Esophagus muscularis mucosa (tissue), 3 donors: Measurements from ENCODE around the gene GALNT14.

ENCODE experiments used
- POLR2A ChIP-seq: fragments of 450-650 bp; IDR thresholded peaks from one replicate; pipeline ENCODE4 v1.6.1; 2017; ENCODE audit warnings: antibody characterized with exemption, moderate library complexity, mild to moderate bottlenecking, low read depth
- TF ChIP-seq, protein P1 (sequence below), 3 experiments: fragments of 200-600 bp in 2 of 3; fragments of 450-650 bp in 1 of 3; sonication (generic) in 2 of 3; IDR thresholded peaks; one replicate each; pipeline ENCODE4 v1.5.1; 2017 to 2019; ENCODE audit warnings: antibody characterized with exemption in 3 of 3, mild to moderate bottlenecking in 2 of 3, moderate library complexity in 1 of 3

DNA sequence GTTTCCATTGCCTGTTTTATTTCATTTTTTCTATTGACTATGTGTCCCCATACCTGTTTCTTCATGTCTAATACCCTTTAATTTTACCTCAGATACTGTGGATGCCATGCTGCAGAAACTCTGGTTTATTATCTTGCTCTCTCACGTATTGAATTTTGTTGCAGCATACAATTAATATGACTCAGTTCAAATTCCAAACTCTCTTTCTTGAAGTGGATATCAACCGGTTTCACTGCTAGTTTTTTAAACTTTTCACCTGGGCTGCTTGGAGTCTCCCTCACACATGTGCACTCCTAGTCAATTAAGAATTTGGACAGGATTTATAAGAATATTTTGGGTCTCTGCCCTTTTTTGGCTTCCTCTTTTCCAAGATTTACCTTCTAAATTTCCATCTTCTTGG, 260.4 kb downstream of the GALNT14 start:
- TF ChIP-seq, protein P1, sequence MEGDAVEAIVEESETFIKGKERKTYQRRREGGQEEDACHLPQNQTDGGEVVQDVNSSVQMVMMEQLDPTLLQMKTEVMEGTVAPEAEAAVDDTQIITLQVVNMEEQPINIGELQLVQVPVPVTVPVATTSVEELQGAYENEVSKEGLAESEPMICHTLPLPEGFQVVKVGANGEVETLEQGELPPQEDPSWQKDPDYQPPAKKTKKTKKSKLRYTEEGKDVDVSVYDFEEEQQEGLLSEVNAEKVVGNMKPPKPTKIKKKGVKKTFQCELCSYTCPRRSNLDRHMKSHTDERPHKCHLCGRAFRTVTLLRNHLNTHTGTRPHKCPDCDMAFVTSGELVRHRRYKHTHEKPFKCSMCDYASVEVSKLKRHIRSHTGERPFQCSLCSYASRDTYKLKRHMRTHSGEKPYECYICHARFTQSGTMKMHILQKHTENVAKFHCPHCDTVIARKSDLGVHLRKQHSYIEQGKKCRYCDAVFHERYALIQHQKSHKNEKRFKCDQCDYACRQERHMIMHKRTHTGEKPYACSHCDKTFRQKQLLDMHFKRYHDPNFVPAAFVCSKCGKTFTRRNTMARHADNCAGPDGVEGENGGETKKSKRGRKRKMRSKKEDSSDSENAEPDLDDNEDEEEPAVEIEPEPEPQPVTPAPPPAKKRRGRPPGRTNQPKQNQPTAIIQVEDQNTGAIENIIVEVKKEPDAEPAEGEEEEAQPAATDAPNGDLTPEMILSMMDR (IDR thresholded peaks at IDR 0.05): no peak
- TF ChIP-seq POLR2A: no peak
